T-cell (primary cell): ENCODE results near the gene HK3. TPM values are rescaled to one million over a fixed set of nuclear protein-coding genes. Genes with fewer than 3 reads are reported as not detected.

Source experiments
- ATAC-seq, 4 experiments: fragments of 200-7000 bp in 3 of 4; fragments of 150-1000 bp in 1 of 4; cut with Tn5 transposase; replicated peaks in 1 of 4; 1 replicate in 3 of 4; 2 replicates in 1 of 4; pipeline ENCODE4 v1.10.0; 2021; ENCODE audit warnings: moderate library complexity in 3 of 4, mild to moderate bottlenecking in 2 of 4, moderate number of reproducible peaks in 1 of 4
- CTCF ChIA-PET, 2 donors: fragments of 300-600 bp; sonication (Branson Sonifier 250); formaldehyde crosslinking; loops; one replicate each; lab custom pipeline; 2022; ENCODE audit warnings: antibody characterized with exemption in 2 of 2; lab: Charles Lee
- POLR2A ChIA-PET, 2 donors: fragments of 300-600 bp; sonication (Branson Sonifier 250); formaldehyde crosslinking; loops; one replicate each; lab custom pipeline; 2022; ENCODE audit warnings: antibody characterized with exemption in 2 of 2; lab: Charles Lee
- DNase-seq, 35 experiments: peaks; one replicate each; pipeline versions ENCODE4 v3.0.0 to v3.0.0-alpha.2; 2013 to 2023
- H3K27ac ChIP-seq: one replicate; pipeline ENCODE4 v1.5.1; 2013; ENCODE audit warnings: low read length
- H3K27me3 ChIP-seq, 2 experiments: replicated peaks in 1 of 2; 1 replicate in 1 of 2; 2 replicates in 1 of 2; pipeline versions ENCODE4 v1.6.1 to v1.7.0; 2013; ENCODE audit warnings: low read length in 1 of 2, mixed read lengths in 1 of 2; ENCODE audit not compliant: control insufficient read depth in 2 of 2, insufficient read depth in 2 of 2; ENCODE audit errors: extremely low read depth in 1 of 2
- H3K36me3 ChIP-seq, 2 donors: 1 replicate in 1 of 2; 2 replicates in 1 of 2; pipeline versions ENCODE4 v1.6.1 to v1.7.0; 2013; ENCODE audit warnings: low read length in 1 of 2; ENCODE audit not compliant: control insufficient read depth in 2 of 2, insufficient read depth in 1 of 2; ENCODE audit errors: extremely low read depth in 1 of 2
- H3K4me1 ChIP-seq, 2 experiments: 1 replicate in 1 of 2; 2 replicates in 1 of 2; pipeline versions ENCODE4 v1.6.1 to v1.7.0; 2013; ENCODE audit warnings: low read length in 2 of 2, mixed read lengths in 1 of 2; ENCODE audit not compliant: insufficient read depth in 2 of 2, control insufficient read depth in 1 of 2; ENCODE audit errors: extremely low read depth in 1 of 2
- H3K4me3 ChIP-seq, 2 donors: 1 replicate in 1 of 2; 2 replicates in 1 of 2; pipeline versions ENCODE4 v1.5.1 to v1.7.0; 2013; ENCODE audit warnings: mild to moderate bottlenecking in 2 of 2, low read length in 1 of 2, moderate library complexity in 1 of 2; ENCODE audit not compliant: control insufficient read depth in 1 of 2; ENCODE audit errors: extremely low read depth in 1 of 2
- H3K9me3 ChIP-seq: 2 replicates; pipeline ENCODE4 v1.7.0; 2013
- H3K27ac Mint-ChIP-seq, 2 donors: one replicate each; pipeline ENCODE4 v1.8.0; 2020 to 2021; ENCODE audit warnings: mild to moderate bottlenecking in 2 of 2, mixed read lengths in 2 of 2
- H3K27me3 Mint-ChIP-seq, 2 donors: one replicate each; pipeline ENCODE4 v1.8.0; 2021 to 2022; ENCODE audit warnings: mixed read lengths in 2 of 2
- H3K36me3 Mint-ChIP-seq: one replicate; pipeline ENCODE4 v1.8.0; 2021; ENCODE audit warnings: mixed read lengths
- H3K4me1 Mint-ChIP-seq, 3 donors: one replicate each; pipeline ENCODE4 v1.8.0; 2020 to 2022; ENCODE audit warnings: mixed read lengths in 3 of 3, mild to moderate bottlenecking in 1 of 3
- H3K4me3 Mint-ChIP-seq, 3 donors: one replicate each; pipeline ENCODE4 v1.8.0; 2020 to 2022; ENCODE audit warnings: mild to moderate bottlenecking in 3 of 3, mixed read lengths in 3 of 3, moderate library complexity in 3 of 3
- H3K9me3 Mint-ChIP-seq, 3 donors: one replicate each; pipeline ENCODE4 v1.8.0; 2020 to 2022; ENCODE audit warnings: mixed read lengths in 3 of 3
- WGBS: methylation state at CpG from one replicate; pipeline ENCODE4 v1.1.5; 2013; ENCODE audit warnings: missing lambda C conversion rate; ENCODE audit not compliant: insufficient coverage; 5-methylcytosine and 5-hydroxymethylcytosine counted together
- total RNA-seq, 35 experiments: library from RNA in 6 of 35; stranded (reverse) in 6 of 35; fragments of 120-200 nt in 1 of 35; gene quantifications; one replicate each; pipeline versions ENCODE4 v1.2.1 to v1.2.4 and lab custom pipeline; 2013 to 2026

The HK3 gene
- total RNA-seq, 5 donors from 2014 or later (not counting 1 experiment from before 2014, with no cell fraction given) = 0.16 to 0.85 (median 0.44) TPM

GRCh38 chr5:176878463-176878862 lies 20.7 kb downstream of the HK3 start:
- H3K9me3 ChIP-seq = no peaks in the 10 kb centered on the region
- H3K36me3 Mint-ChIP-seq = no peaks in the 10 kb centered on the region
- CTCF ChIA-PET = no interaction called here
- no peak overlapping the region for H3K27ac ChIP-seq
- DNase-seq (no peak), ATAC-seq (no peak)
- H3K4me3 ChIP-seq = no peak overlapping the region
- H3K4me1 ChIP-seq = peaks cover 0 to 13% of the 10 kb centered on the region in 2 experiments
- no peaks in the 10 kb centered on the region for H3K9me3 Mint-ChIP-seq
- peaks cover 7 to 14% (median 13%) of the 10 kb centered on the region in 3 donors for H3K4me1 Mint-ChIP-seq
- POLR2A ChIA-PET = no interaction called here
- H3K4me3 Mint-ChIP-seq = no peak overlapping the region
- peaks cover 19 to 32% of the 10 kb centered on the region in 2 donors for H3K27me3 Mint-ChIP-seq
- no peak overlapping the region for H3K27ac Mint-ChIP-seq
- 100% methylated on average over 5 of the region's 12 CpGs for WGBS
- peaks cover 0 to 74% of the 10 kb centered on the region in 2 experiments for H3K27me3 ChIP-seq
- no peaks in the 10 kb centered on the region for H3K36me3 ChIP-seq

- Mint-ChIP-seq H3K27me3 (peaks cover 19 to 32% of the 10 kb centered on the region in 2 donors), H3K27ac (no peak overlapping the region), H3K4me1 (peaks cover 9 to 19% (median 16%) of the 10 kb centered on the region in 3 donors), H3K4me3 (no peak overlapping the region), H3K36me3 (no peaks in the 10 kb centered on the region), H3K9me3 (peaks cover 0 to 3% (median 0%) of the 10 kb centered on the region in 3 donors)
- POLR2A ChIA-PET = no interaction called here
- 83% methylated on average over 20 of the region's 21 CpGs for WGBS
- peaks cover 0 to 15% of the 10 kb centered on the region in 2 experiments for H3K4me1 ChIP-seq
- no peak overlapping the region for H3K27ac ChIP-seq
- no peaks in the 10 kb centered on the region for H3K9me3 ChIP-seq
- no peaks in the 10 kb centered on the region for H3K36me3 ChIP-seq
- CTCF ChIA-PET = no interaction called here
- no peak overlapping the region for H3K4me3 ChIP-seq
- H3K27me3 ChIP-seq = peaks cover 0 to 77% of the 10 kb centered on the region in 2 experiments
- ATAC-seq (no peak), DNase-seq (no peak)
Measured at GRCh38 chr5:176877793-176878331, 21.3 kb downstream of the HK3 start.

GRCh38 chr5:176876506-176877431 lies 22.4 kb downstream of the HK3 start:
- Mint-ChIP-seq H3K36me3 (no peaks in the 10 kb centered on the region), H3K4me3 (no peak overlapping the region), H3K4me1 (peaks cover 9 to 19% (median 16%) of the 10 kb centered on the region in 3 donors), H3K27ac (no peak overlapping the region), H3K9me3 (peaks cover 0 to 3% (median 0%) of the 10 kb centered on the region in 3 donors), H3K27me3 (peaks cover 19 to 32% of the 10 kb centered on the region in 2 donors)
- H3K4me1 ChIP-seq = peaks cover 0 to 15% of the 10 kb centered on the region in 2 experiments
- CTCF ChIA-PET = no interaction called here
- no peak overlapping the region for H3K27ac ChIP-seq
- H3K36me3 ChIP-seq = no peaks in the 10 kb centered on the region
- POLR2A ChIA-PET = no interaction called here
- H3K27me3 ChIP-seq = peaks cover 0 to 71% of the 10 kb centered on the region in 2 experiments
- H3K4me3 ChIP-seq = no peak overlapping the region
- no peaks in the 10 kb centered on the region for H3K9me3 ChIP-seq
- no peak for ATAC-seq
- WGBS = 75% methylated on average over 17 of the region's 24 CpGs
- DNase-seq = no peak

- H3K4me3 Mint-ChIP-seq = peak overlapping the region in 1 of 3 donors; percentile 10
- CTCF ChIA-PET = no interaction called here
- H3K9me3 ChIP-seq = no peaks in the 10 kb centered on the region
- peaks cover 9 to 19% (median 16%) of the 10 kb centered on the region in 3 donors for H3K4me1 Mint-ChIP-seq
- peaks cover 0 to 67% of the 10 kb centered on the region in 2 experiments for H3K27me3 ChIP-seq
- no peaks in the 10 kb centered on the region for H3K36me3 ChIP-seq
- H3K9me3 Mint-ChIP-seq = peaks cover 0 to 3% (median 0%) of the 10 kb centered on the region in 3 donors
- ATAC-seq (peak in 2 of 4 experiments; percentile 16 to 22), DNase-seq (peak in 2 of 35 experiments; percentile 5 to 15)
- peaks cover 19 to 30% of the 10 kb centered on the region in 2 donors for H3K27me3 Mint-ChIP-seq
- H3K27ac Mint-ChIP-seq = no peak overlapping the region
- H3K4me3 ChIP-seq = peak overlapping the region in 1 of 2 donors; percentile 32
- H3K27ac ChIP-seq = no peak overlapping the region
- WGBS = 3% methylated on average over 18 of the region's 27 CpGs
- no peaks in the 10 kb centered on the region for H3K36me3 Mint-ChIP-seq
- POLR2A ChIA-PET = interaction anchor here in 1 of 2 donors (0.5 kb wide), 1 partner anchor 59 kb away, joined by 3 read pairs; no protein-coding TSS in a partner anchor
- peaks cover 0 to 15% of the 10 kb centered on the region in 2 experiments for H3K4me1 ChIP-seq
Measured at GRCh38 chr5:176875783-176876505, 23.2 kb downstream of the HK3 start.

- no peaks in the 10 kb centered on the region for H3K36me3 ChIP-seq
- peak overlapping the region in 1 of 2 donors; percentile 38 for H3K27ac Mint-ChIP-seq
- POLR2A ChIA-PET = interaction anchor here in 1 of 2 donors (0.5 kb wide), 1 partner anchor 59 kb away, joined by 3 read pairs; no protein-coding TSS in a partner anchor
- no peak for ATAC-seq
- no peak overlapping the region for H3K4me3 Mint-ChIP-seq
- no peaks in the 10 kb centered on the region for H3K9me3 ChIP-seq
- 74% methylated on average over 17 of the region's 17 CpGs for WGBS
- H3K27ac ChIP-seq = no peak overlapping the region
- no peaks in the 10 kb centered on the region for H3K36me3 Mint-ChIP-seq
- peaks cover 0 to 3% (median 0%) of the 10 kb centered on the region in 3 donors for H3K9me3 Mint-ChIP-seq
- peaks cover 0 to 21% of the 10 kb centered on the region in 2 experiments for H3K4me1 ChIP-seq
- DNase-seq = no peak
- no peak overlapping the region for H3K4me3 ChIP-seq
- H3K27me3 Mint-ChIP-seq = peaks cover 19 to 29% of the 10 kb centered on the region in 2 donors
- peaks cover 13 to 24% (median 18%) of the 10 kb centered on the region in 3 donors for H3K4me1 Mint-ChIP-seq
- CTCF ChIA-PET = no interaction called here
- peaks cover 0 to 61% of the 10 kb centered on the region in 2 experiments for H3K27me3 ChIP-seq
Measured at GRCh38 chr5:176875014-176875550, 24.1 kb downstream of the HK3 start.
